Germinal center (tissue), 1 donor: ENCODE data around the gene LRP5.
A peak's percentile ranks its signal among the peaks of the same experiment; 100 is the strongest.

Experiments
- DNase-seq: peaks from one replicate; pipeline ENCODE4 v3.0.0; 2012; ENCODE audit warnings: mixed read lengths, low spot score

The LRP5 gene

DNA sequence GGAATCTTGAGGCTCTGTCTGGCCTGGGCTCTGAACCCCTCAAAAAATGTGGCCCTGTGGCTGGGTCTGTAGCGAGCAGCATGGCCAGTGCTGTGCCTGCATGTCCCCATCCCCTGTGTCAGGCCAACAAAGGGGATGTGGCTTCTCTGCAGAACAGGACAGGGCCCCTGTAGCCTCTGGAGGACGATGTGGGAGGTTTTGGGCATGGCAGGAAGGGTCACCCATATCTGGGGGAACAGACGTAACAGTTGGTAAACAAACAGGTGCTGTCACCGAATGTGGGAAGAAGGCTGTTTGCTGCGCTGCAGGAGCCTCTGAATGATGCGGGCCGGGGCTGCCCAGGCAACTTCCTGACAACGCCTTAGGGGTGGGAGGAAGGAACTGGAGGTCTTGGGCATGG, 35.0 kb downstream of the LRP5 start:
- DNase-seq = no peak

- DNase-seq = no peak
Measured at GRCh38 chr11:68347841-68348240, 35.5 kb downstream of the LRP5 start.

- no peak for DNase-seq
Measured at GRCh38 chr11:68349461-68350249, 37.3 kb downstream of the LRP5 start.

DNA sequence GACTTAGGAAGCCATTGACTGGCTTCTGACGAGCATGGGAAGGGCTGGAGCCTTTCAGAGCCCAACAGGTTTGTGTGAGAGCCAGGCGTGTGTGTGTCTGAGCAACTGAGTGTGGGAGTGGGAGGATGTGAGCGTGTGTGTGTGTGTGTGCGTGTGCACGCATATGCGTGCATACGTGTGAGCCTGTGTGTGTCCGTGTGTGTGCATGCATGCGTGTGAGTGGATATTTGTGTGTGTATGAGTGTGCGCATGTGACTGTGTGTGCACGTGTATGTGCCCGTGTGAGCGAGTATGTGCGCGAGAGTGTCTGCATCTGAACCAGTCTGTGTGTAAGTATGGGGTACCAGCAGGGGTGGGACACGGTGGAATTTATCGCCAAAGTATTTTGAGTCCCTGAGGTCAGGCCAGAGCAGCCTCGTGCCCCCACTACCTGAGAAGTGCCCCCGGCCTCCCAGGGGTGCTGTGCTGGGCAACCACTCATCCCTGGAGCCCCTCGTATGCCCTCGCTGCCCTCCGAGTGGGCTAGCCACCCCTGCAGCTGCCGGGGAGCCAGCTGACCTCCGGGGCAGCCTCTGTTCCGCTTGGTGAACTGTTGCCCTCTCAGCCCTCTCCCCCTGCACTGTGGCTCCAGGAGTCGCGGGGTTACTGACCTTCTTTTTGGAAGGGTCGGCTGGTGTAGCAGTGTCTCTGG, 38.5 kb downstream of the LRP5 start:
- no peak for DNase-seq

DNA sequence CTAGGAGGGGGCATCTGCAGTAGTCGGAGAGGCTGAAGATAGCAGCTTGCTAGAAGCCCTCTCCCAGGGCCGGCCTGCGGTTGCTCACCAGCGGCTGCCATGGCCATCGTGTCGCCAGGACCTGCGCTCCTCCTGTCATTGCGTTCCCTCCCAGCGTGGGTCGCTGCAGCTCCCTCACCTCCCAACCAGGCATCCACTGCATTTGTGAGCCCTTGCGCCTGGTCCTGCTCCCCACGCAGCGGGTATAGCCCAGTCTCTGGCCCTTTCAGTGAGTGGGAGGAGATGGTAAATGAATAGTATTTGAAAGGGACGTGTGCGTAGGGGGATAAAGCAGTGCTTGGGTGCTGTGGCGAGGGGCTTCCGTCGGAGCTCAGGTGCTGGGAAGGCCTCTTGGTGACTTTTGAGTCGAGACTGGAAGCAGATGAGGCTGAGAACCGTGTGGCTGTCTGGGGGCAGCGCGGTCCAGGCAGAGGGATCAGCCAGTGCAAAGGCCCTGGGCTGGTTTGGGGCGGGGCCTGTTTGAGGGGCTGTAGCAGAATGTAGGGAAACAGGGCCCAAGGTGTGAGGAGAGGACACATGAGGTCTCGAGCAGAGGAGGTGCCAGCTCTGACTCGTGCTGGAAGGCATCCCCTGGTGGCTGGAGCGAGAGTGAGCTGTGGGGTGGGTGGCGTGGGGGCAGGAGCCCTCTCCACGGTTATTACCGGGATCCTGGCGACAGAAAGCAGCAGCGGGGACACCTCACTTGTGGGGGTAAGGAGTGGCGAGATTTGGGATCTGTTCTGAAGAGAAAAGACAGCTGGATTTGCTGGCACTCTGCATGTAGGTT, 39.3 kb downstream of the LRP5 start:
- DNase-seq = no peak

DNA sequence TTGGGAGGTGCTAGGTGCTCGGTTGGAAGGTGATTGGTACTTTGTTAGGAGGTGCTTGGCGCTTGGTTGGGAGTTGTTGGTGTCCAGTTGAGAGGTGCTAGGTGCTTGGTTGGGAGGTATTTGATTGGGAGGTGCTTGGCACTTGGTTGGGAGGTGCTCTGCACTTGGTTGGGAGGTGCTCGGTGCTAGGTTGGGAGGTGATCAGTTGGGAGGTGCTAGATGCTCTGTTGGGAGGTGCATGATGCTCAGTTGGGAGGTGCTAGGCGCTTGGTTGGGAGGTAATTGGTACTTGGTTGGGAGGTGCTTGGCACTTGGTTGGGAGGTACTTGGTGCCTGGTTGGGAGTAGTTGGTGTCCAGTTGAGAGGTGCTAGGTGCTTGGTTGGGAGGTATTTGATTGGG, 40.2 kb downstream of the LRP5 start:
- no peak for DNase-seq

DNA sequence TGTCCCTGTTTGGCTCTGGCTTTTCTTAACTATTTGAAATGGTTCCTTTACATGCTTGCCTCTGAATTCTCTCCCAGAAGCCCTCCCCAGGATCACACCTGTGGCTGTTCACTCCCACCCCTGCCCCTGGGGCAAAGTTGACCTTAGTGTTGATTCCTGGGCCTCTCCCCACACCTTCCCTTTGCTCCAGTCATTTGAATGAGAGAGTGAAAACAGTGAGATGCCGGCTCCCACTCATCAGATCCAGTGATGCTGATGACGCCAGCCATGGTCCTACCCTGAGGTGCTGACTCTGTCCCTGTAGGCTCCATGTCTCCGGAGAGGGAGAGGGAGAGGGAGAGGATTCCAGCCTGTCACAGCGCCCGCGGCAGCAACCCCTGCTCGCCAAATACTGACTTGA, 40.7 kb downstream of the LRP5 start:
- DNase-seq = no peak

DNA sequence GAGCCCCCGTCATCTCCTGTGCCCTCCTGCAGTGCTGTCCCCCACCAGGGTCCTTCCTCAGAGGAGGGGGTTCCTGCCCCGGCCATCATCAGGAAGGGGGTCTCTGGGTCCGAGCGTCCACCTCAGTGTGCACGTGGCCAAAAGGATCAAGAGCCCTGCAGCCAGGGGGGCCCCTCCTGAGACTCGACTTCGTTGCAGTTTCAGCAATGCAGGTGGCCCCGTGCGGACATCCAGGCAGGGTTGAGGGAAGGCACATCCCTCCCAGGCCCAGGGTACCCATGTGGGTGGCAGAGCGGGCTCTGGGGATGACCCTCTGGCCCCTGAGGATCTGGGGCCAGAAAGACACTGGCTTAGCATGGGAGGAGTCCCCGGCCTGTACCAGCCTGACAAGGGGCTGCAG, 41.3 kb downstream of the LRP5 start:
- no peak for DNase-seq

GRCh38 chr11:68354148-68354872, 41.9 kb downstream of the LRP5 start:
- DNase-seq = no peak

DNA sequence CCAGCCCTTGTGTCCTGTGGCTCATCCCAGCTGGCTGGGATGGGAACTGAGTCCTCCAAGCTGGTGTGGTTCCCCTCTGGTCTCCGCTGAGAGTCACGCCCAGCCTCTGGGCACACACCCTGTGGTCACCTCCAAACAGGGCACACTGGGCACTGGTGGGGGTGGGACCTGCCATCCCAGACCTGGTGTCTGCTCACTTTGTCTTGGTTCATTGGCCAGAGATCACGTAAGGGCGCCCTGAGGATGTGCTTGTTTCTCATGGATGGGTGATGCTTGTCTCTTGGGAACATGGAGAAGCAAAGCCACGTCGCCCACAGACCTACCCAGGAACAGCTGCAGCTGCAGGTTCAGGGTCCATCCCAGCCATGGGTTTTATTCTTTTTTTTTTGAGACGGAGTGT, 43.1 kb downstream of the LRP5 start:
- no peak for DNase-seq

DNA sequence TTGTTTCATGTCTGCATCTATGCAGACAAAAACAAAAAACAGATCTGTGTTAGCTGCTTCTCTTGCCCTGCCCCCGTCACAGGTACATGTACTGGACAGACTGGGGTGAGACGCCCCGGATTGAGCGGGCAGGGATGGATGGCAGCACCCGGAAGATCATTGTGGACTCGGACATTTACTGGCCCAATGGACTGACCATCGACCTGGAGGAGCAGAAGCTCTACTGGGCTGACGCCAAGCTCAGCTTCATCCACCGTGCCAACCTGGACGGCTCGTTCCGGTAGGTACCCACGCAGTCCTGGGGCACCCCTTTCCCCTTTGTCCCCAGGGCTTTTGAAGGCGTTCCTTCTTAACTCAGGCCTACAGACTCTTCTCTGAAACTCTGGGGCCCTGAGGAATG, 45.2 kb downstream of the LRP5 start:
- DNase-seq = no peak

DNA sequence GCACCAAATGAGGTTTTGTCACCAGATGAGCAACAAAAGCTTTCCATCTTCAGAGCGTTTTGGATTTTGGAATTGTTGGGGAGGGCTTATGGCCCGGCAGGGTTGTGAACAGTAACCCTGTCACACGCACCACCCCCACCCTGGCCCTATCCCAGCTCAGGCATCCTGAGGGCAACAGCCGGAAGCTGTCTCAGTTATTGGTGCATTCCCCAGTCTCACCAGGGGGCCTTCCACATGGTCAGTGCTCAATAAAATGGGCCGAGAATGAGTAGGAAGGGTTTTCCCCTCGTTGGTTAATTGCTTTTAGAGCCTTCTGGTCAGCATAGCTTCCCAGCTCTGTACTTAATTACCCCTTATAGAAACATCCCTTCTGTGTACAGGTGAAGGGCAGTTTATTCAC, 46.0 kb downstream of the LRP5 start:
- no peak for DNase-seq

DNA sequence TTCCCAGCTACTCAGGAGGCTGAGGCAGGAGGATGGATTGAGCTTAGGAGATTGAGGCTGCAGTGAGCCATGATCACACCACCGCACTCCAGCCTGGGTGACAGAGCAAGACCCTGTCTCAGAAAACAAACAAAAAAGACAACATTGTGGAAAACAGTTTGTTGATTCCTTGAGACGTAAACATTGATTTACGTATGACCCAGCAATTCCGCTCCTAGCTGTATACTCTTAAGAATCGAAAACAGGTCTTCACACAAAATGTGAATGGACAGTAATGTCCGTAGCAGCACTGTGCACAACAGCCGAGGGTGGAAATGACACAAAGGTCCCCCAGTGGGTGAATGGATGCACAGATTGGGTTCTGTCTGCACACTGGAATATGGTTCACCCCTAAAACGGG, 49.3 kb downstream of the LRP5 start:
- DNase-seq = no peak

- no peak for DNase-seq
Measured at GRCh38 chr11:68362801-68363379, 50.5 kb downstream of the LRP5 start.

DNA sequence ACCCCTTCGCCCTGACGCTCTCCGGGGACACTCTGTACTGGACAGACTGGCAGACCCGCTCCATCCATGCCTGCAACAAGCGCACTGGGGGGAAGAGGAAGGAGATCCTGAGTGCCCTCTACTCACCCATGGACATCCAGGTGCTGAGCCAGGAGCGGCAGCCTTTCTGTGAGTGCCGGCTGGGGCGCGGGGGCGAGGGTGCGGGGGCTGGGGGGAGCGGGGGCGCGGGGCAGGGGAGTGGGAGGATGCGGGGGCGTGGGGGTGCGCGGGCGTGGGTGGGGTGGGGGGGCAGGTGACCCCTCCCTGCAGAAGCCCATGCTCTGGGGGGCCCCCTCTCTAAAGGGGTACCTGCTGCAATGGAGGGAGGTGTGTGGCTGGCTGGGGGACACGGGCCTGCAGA, 51.4 kb downstream of the LRP5 start:
- DNase-seq = no peak

DNA sequence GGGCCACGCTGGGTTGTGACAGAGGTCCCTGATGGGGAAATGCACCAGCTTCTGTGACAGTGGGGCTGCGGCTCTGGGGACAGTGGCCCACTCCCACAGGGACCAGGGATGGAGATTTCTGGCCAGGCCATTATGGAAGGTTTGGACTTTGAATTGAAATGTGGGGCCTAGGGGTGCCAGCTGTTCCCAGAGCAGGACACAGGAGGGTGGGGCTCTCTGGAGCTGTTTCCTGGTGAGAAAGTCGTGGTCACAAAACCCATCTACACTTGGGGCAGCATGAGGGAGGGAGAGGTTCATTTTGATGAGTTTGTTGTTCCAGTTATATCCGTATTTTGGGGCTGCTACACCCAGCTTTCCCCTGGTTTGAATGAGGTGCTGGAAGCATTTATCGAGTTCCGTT, 52.2 kb downstream of the LRP5 start:
- DNase-seq = no peak

DNA sequence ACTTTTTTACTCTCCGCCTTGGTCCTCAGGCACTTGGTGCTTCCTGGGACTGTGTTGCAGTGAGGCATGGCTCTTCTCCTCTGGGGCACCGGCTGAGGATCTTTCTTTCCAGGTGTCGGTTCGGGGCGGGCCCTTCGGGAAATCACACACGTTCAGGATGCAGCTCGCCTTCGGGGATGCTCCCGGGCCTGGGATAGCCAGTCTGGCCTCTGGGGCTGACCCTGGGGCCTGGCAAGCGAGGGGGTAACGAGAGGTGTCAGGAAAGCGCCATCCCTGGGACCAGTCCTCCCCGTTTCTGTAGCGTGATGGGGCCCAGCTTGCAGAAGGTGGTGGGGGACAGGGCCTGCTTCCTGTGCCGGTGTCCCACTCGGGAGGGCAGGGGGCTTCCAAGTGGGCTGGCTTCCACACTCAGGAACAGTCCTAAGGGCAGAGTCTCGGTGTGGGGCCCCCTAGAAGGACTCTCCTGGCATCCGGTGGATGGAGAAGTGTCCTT, 53.6 kb downstream of the LRP5 start:
- DNase-seq = no peak

DNA sequence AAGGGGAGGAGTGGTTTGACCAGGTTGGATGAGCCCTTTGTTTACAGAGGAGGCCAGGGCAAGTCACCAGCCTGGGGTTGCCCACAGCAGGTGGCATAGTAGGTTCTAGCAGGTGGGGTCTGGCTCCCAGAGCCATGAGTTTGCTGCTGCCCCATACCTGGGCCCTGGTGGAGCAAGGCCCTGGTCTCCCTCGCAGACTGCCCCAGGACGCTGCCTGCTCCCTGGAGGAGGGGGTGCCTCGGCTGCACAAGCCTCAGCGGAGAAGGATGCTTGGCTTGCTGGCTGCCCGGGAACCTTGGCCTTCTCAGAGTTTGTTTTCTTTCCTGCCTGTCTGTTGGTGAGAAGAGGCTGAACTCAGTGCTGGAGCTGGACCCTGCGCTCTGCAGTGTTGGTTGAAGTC, 54.9 kb downstream of the LRP5 start:
- no peak for DNase-seq

- no peak for DNase-seq
Measured at GRCh38 chr11:68369756-68370155, 57.4 kb downstream of the LRP5 start.

- DNase-seq = peak; percentile 87
Measured at GRCh38 chr11:68370211-68371111, 58.1 kb downstream of the LRP5 start.
